Hypothalamus (tissue), 51 donors: ENCODE measurements around the gene NRXN2.

Experiments used
- DNase-seq, 51 donors: peaks; one replicate each; lab custom pipeline; 2025; lab: John Stamatoyannopoulos, UW

NRXN2 gene

DNA sequence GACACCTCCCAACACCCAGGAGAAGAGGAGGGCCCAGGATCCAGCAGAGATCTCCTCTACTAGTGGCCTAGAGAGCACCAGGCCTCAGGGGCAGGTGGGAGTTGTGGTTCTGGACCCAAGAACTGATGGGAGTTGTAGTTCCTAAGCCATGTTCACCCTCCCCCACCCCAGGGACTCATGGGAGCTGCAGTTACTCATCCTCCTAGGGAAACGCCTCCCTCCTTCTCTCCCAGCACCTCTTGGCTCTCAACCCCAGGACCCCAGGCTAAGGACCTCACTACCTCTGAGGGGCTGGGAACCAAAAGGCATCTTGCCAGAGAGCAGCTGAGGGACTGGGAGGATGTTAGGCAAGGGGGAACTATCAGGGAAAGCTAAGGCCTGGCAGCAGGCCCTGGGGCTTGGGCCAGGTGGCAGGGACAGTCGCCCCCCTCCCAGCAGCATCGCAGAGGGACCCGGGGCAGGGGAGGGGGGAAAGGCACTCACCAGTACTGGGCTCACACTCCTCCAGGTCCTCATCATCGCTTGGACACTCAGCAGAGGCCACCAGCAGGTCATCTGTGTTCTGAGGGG, 103.1 kb downstream of the NRXN2 start:
- peak in 17 of 51 donors; percentile 8 to 67 (median 35) for DNase-seq

DNA sequence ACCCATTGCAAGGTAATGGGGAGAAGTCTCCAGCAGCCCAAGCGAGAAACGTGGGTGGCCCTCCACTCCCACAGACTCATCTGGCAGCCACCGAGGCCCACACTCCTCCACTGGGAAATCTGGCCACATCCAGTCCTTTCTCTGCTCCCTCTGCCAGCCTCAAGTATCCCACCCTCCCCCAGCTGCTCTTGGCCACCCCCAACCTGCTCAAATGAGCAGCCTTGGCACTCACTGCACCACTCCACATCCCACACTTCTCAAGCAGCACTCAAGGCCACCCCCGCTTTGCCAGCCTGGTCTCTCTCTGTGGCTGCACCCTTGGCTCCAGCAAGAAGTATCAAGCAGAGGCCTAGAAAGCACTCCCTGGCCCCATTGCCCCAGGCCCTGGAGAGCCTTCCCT, 103.8 kb downstream of the NRXN2 start:
- peak in 6 of 51 donors; percentile 8 to 48 (median 18) for DNase-seq

- DNase-seq, result no peak
Measured at GRCh38 chr11:64616817-64617216, 106.2 kb downstream of the NRXN2 start.

GRCh38 chr11:64614917-64615316, 108.1 kb downstream of the NRXN2 start:
- DNase-seq, result no peak

- peak in 1 of 51 donors; percentile 29 for DNase-seq
Measured at GRCh38 chr11:64613648-64614047, 109.3 kb downstream of the NRXN2 start.

GRCh38 chr11:64611869-64612646, 110.9 kb downstream of the NRXN2 start:
- no peak for DNase-seq

- no peak for DNase-seq
Measured at GRCh38 chr11:64611176-64611575, 111.8 kb downstream of the NRXN2 start.

DNA sequence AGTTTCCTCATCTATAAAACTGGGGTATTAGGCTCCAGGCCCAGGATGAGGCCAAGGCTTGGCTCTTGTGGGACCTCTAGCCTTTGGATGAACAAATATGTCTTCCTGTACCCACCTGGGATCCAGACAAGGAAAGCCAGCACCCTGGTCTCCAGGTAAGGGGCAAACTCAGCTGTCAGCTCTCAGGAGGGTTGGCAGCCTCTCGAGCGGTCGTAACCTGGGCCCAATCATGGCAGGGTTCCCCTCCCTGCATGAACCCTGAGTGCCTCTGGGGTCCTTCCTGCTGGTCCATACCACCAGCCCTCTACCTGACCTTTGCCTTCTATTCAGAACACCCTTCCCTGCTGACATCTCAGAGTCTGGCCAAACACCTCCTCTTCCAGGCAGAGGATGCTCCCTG, 112.4 kb downstream of the NRXN2 start:
- no peak for DNase-seq

DNA sequence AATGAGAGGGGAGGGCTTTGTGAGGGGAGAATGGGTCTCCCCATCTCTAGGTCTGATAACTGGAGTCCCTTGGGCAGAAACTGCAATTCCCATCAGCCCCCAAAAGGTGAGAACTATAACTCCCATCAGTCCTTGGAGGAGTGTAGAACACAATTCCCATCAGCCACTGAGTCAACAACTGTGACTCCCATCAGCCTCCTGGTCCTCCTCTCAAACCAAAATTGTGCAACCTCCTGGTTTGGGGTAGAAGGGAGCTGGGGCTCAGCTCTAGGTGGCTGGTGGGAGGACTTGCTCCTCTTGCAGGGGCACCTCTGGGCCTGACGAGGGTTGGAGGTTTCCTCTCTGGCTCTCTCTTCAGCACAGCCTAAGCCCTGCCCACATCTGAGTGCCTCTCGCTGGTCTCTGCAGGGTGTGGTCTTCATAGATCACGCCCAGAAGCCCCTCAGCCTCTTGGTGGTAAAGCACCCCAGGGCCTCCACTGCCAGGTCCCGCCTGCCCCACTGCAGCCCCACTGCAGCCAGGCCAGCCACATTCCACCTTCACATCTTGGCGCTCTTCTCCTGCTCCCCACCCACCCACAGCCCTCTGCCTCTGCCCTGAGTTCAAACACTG, 113.5 kb downstream of the NRXN2 start:
- no peak for DNase-seq

GRCh38 chr11:64608636-64609035, 114.4 kb downstream of the NRXN2 start:
- DNase-seq, result no peak

DNA sequence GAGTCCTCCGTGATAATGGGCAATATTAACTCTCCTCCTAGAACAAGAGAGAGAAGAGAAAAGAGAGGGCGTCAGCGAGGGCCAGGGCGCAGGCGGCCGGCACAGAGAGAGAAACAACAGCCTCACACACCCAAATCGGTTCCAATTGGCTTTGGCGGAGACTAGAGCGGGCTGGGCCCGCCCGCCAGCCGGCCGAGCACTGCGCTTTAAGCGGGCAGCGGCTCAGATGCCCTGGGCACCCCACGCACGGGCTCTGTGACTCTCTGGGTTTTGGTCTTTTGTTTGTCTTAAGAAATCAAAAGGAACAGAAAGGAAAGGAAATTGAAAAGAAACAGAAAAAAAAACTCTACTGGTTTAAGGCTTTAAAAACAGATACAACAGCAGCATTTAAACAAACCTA, 115.0 kb downstream of the NRXN2 start:
- peak in 14 of 51 donors; percentile 8 to 30 (median 20) for DNase-seq

DNA sequence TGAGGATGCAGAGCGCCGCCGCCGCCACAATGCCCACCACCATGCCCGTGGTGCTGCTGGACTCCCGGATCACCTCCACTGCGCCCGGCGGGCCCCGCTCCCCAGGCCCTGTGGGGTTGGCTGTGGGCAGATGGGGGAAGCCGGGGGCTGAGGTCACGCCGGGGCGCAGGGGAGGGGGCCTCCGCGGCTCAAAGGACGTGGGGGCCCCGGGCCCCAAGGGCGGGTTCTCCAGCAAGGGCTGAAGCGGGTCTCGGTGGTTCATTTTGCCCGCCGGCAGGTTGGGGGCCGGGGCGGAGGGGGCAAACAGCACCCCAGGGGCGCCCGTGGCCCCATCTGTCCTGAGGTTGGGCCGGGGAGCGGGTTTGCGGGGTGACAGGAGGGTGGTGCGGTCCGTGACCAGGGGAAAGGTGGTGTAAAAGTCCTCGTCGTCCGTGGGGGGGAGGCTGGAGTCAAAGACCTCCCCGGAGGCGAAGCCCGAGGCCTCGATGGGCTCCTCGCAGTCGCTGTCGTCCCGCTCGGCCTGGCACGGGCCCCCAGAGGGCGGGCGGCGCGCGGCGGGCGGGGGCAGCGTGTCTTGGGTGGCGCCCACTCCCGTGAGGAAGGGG, 115.5 kb downstream of the NRXN2 start:
- peak in 1 of 51 donors; percentile 30 for DNase-seq

DNA sequence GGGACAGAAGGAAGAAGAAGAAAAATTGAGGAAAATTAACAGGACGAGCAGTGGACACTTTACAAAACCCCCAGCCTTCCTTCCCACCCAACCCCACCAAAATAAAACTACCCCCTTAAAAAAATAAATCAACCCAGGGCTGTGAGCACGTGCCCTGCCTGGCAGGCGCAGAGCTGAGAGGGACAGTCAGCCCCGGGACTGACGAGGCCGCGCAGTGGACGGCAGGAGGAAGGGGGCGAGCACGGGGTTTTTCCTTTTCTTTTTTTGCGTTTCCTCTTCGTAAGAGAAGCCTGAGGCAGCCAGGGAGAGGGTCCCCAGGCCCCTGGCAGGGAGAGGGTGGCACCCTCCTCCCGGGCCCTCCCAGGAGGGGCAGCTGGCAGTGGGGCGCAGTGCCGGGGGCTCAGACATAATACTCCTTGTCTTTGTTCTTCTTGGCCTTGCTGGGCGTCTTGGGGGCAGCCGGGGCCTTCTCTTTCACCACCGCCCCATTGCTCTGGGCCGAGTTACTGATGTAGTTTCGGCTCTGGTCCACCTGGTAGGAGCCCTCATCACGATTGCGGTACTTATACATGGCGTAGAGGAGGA, 116.1 kb downstream of the NRXN2 start:
- no peak for DNase-seq

DNA sequence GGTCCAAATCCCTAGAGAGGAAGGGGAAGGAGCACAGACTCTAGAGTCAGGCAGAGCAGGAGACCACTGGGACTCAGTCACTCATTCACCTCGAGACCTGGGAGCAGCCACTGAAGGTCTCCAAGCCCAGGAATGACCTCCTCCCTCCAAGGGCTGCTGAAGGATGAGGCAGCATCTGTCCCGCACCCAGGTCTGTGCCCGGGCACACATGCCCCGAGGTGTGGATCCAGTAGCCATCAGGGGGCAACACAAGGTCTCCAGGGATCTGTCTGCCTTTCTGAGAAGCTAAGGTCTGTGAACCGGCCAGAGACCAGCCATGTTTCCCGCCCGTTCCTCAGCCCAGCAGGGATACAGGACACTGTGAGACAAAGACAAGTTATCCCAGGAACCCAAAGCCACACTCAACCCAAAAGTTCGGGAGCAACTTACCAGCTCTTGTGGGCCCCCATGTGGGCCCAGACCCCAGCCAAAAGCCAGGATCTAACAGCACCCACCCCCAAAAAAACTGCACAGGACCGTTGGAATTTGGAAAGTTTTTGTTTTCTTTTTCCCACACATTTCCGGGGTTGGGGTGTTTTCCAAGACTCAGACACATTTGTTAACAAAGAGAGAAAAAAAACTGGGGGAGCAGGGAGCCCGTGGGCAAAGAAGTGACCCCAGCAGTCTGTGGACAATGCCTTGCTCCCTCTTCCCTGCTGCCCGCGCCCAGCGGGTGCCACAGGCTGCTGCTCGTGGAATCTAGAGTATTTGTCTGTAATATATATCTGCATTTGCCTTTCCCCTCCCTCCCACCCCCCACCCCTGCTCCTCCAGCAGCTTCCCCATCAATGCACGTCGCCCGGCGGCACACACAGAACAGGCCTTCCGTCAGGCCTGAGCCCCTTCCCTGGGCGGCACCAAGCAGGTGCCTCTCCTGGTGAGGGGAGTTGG, 117.1 kb downstream of the NRXN2 start:
- DNase-seq, result no peak

DNA sequence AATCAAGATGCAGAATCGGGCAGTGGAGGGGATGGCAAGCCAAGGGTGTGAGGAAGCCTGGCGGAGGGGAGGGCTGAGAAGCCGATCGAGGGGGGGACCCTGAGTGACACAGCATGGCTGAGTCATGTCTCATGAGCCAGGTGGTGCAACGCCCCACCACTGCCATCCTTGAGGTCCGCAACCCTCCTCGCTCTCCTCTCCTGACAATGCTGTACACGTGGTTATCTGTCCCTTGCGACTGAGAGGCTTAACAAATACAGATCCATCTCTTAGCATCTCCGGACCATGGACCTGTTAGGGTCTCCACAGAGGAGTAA, 117.8 kb downstream of the NRXN2 start:
- peak in 4 of 51 donors; percentile 6 to 44 (median 12) for DNase-seq

- DNase-seq, result no peak
Measured at GRCh38 chr11:64604458-64605243, 118.3 kb downstream of the NRXN2 start.

- no peak for DNase-seq
Measured at GRCh38 chr11:64603411-64604110, 119.4 kb downstream of the NRXN2 start.

DNA sequence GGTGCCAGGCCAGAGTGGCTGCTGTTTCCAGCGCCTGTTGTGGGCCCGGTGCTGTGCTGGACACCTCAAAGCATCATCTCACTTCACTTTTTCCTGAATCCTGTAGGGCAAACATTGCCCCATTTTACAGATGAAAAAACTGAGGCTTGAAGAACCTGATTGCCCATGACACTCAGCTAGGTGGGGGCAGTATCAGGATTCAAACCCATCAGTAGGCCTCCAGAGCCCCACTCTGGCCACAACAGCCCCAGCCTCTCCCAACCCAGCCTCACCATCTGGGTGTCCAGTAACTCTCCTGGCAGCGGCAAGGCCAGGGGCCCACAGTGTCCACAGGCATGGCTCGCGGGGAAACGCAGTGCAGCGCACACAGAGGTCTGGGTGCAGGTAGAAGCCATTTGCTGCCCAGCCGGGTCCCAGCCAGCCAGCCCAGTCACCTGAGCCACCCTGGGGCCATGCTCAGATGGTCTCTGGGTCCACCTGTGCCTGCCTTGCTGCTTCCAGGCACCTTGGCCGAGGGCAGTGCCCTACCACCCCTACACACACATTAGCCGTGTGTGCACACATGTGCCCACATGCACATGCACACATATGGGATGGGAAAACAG, 120.4 kb downstream of the NRXN2 start:
- DNase-seq, result no peak
